SU-DHL-6 (cell line): Measurements from ENCODE around the gene XYLT1.

Experiments
- H2AFZ ChIP-seq: fragments of 200-600 bp; sonication (generic); 2 replicates; pipeline ENCODE4 v1.6.1; 2014; ENCODE audit warnings: low read depth, mild to moderate bottlenecking, moderate library complexity, mixed read lengths, antibody characterized with exemption, low read length; ENCODE audit not compliant: severe bottlenecking
- H3F3A ChIP-seq: fragments of 200-600 bp; shearing (Covaris generic); 2 replicates; pipeline ENCODE4 v1.6.0; 2016; ENCODE audit warnings: antibody characterized with exemption, mild to moderate bottlenecking; ENCODE audit not compliant: insufficient read depth
- H3K27ac ChIP-seq: fragments of 200-600 bp; sonication (generic); 2 replicates; pipeline ENCODE4 v1.5.1; 2016; ENCODE audit warnings: low read depth, mild to moderate bottlenecking, low read length, moderate library complexity, mixed read lengths
- H3K27me3 ChIP-seq: fragments of 200-600 bp; sonication (generic), shearing (Covaris generic); 2 replicates; pipeline ENCODE4 v1.6.0; 2014; ENCODE audit warnings: mild to moderate bottlenecking, low read length
- H3K36me3 ChIP-seq: fragments of 200-600 bp; sonication (generic); 2 replicates; pipeline ENCODE4 v1.6.1; 2014; ENCODE audit warnings: mild to moderate bottlenecking, low read length, mixed read lengths
- H3K4me2 ChIP-seq: fragments of 300-600, 200-600 bp; shearing (Covaris generic), sonication (generic); 2 replicates; pipeline ENCODE4 v1.6.0; 2014; ENCODE audit warnings: low read length, low read depth, mild to moderate bottlenecking; ENCODE audit not compliant: poor library complexity, severe bottlenecking
- H3K4me3 ChIP-seq: fragments of 200-600 bp; sonication (generic); 2 replicates; pipeline ENCODE4 v1.5.1; 2014; ENCODE audit warnings: antibody characterized with exemption, low read length, mild to moderate bottlenecking, mixed read lengths; ENCODE audit not compliant: insufficient read depth, poor library complexity, severe bottlenecking
- H3K79me2 ChIP-seq: fragments of 200-600 bp; sonication (generic); 2 replicates; pipeline ENCODE4 v1.6.1; 2014; ENCODE audit warnings: mild to moderate bottlenecking, low read length, moderate library complexity; ENCODE audit not compliant: insufficient read depth
- H3K9ac ChIP-seq: fragments of 200-600 bp; sonication (generic); 2 replicates; pipeline ENCODE4 v1.7.0; 2014; ENCODE audit warnings: mild to moderate bottlenecking, low read length
- H3K9me2 ChIP-seq: fragments of 200-600 bp; sonication (generic); replicated peaks from 2 replicates; pipeline ENCODE4 v1.6.1; 2014; ENCODE audit warnings: low read length; ENCODE audit not compliant: insufficient read depth
- H3K9me3 ChIP-seq: fragments of 200-600 bp; sonication (generic); 2 replicates; pipeline ENCODE4 v1.6.1; 2014; ENCODE audit warnings: low read length, mixed read lengths; ENCODE audit not compliant: insufficient read depth
- H4K20me1 ChIP-seq: fragments of 200-600 bp; sonication (generic); 2 replicates; pipeline ENCODE4 v1.6.1; 2014; ENCODE audit warnings: low read depth, mild to moderate bottlenecking, antibody characterized with exemption, low read length, moderate library complexity, mixed read lengths
- CTCF ChIP-seq: fragments of 200-600 bp; sonication (generic); IDR thresholded peaks from one replicate; pipeline ENCODE4 v1.5.1; 2017; ENCODE audit warnings: antibody characterized with exemption, mild to moderate bottlenecking, low read length, moderate library complexity; ENCODE audit not compliant: insufficient read depth, poor library complexity, severe bottlenecking
- EZH2phosphoT487 ChIP-seq: fragments of 200-600 bp; sonication (generic), shearing (Covaris generic); conservative IDR thresholded peaks from 2 replicates; pipeline ENCODE4 v1.6.1; 2018; ENCODE audit warnings: mild to moderate bottlenecking, antibody characterized with exemption, low read length, moderate library complexity, mixed read lengths

The XYLT1 gene

GRCh38 chr16:17318238-17318637 is 152.5 kb downstream of the XYLT1 start:
- H3K27me3 ChIP-seq: no peaks in the 10 kb centered on the region
- no peak overlapping the region for H3K9ac ChIP-seq
- peaks cover 7% of the 10 kb centered on the region for H4K20me1 ChIP-seq
- H3K9me2 ChIP-seq: no peaks in the 10 kb centered on the region
- TF ChIP-seq CTCF: no peak
- no peak for TF ChIP-seq EZH2phosphoT487
- peaks cover 3% of the 10 kb centered on the region; the same call in 1 of the 2 replicates for H3K9me3 ChIP-seq
- H3K27ac ChIP-seq: no peak overlapping the region
- no peak overlapping the region for H3K4me3 ChIP-seq
- H3K36me3 ChIP-seq: peaks cover 3% of the 10 kb centered on the region; the same call in 1 of the 2 replicates
- no peak overlapping the region for H2AFZ ChIP-seq
- no peaks in the 10 kb centered on the region for H3F3A ChIP-seq
- peaks cover 20% of the 10 kb centered on the region for H3K79me2 ChIP-seq
- no peak overlapping the region for H3K4me2 ChIP-seq

- Histone ChIP-seq H2AFZ (no peak overlapping the region), H3K4me3 (no peak overlapping the region), H4K20me1 (no peaks in the 10 kb centered on the region), H3F3A (no peaks in the 10 kb centered on the region), H3K9ac (no peak overlapping the region), H3K36me3 (peaks cover 7% of the 10 kb centered on the region; the same call in 1 of the 2 replicates), H3K4me2 (no peak overlapping the region), H3K9me2 (no peaks in the 10 kb centered on the region), H3K79me2 (peaks cover 16% of the 10 kb centered on the region), H3K27ac (no peak overlapping the region), H3K27me3 (no peaks in the 10 kb centered on the region), H3K9me3 (peaks cover 3% of the 10 kb centered on the region; the same call in 1 of the 2 replicates)
- TF ChIP-seq CTCF (no peak), EZH2phosphoT487 (no peak)
Measured at GRCh38 chr16:17316005-17316404, 154.8 kb downstream of the XYLT1 start.

GRCh38 chr16:17313793-17314547 is 156.8 kb downstream of the XYLT1 start:
- Histone ChIP-seq H3K4me2 (no peak overlapping the region), H3K27me3 (no peaks in the 10 kb centered on the region), H3K9me3 (peaks cover 3% of the 10 kb centered on the region; the same call in 1 of the 2 replicates), H3K79me2 (peaks cover 12% of the 10 kb centered on the region), H3K4me3 (no peak overlapping the region), H3F3A (no peaks in the 10 kb centered on the region), H3K9ac (no peak overlapping the region), H3K9me2 (no peaks in the 10 kb centered on the region), H4K20me1 (no peaks in the 10 kb centered on the region), H2AFZ (no peak overlapping the region), H3K36me3 (peaks cover 7% of the 10 kb centered on the region; the same call in 1 of the 2 replicates), H3K27ac (no peak overlapping the region)
- TF ChIP-seq CTCF (no peak), EZH2phosphoT487 (no peak)
